Mesothelial cell of epicardium (in vitro differentiated cells): Measurements from ENCODE around the gene NAIF1. TPM values are rescaled to one million over a fixed set of nuclear protein-coding genes. Genes with fewer than 3 reads are reported as not detected.

Experiments
- DNase-seq, 2 experiments: peaks; one replicate each; pipeline ENCODE4 v3.0.0; 2021; ENCODE audit warnings: low spot score in 2 of 2; ENCODE audit not compliant: unreplicated experiment in 2 of 2
- H3K27ac Mint-ChIP-seq: 2 replicates; pipeline ENCODE4 v1.8.0; 2021; ENCODE audit warnings: mixed read lengths
- H3K27me3 Mint-ChIP-seq: 2 replicates; pipeline ENCODE4 v1.8.0; 2021; ENCODE audit warnings: low read depth, mixed read lengths
- H3K36me3 Mint-ChIP-seq: 2 replicates; pipeline ENCODE4 v1.8.0; 2021; ENCODE audit warnings: mixed read lengths
- H3K4me1 Mint-ChIP-seq: 2 replicates; pipeline ENCODE4 v1.8.0; 2021; ENCODE audit warnings: mixed read lengths
- H3K4me3 Mint-ChIP-seq: 2 replicates; pipeline ENCODE4 v1.8.0; 2021; ENCODE audit warnings: mild to moderate bottlenecking, moderate library complexity, mixed read lengths
- H3K9me3 Mint-ChIP-seq: 2 replicates; pipeline ENCODE4 v1.8.0; 2021; ENCODE audit warnings: mixed read lengths
- CTCF ChIP-seq: fragments of 200-600 bp; sonication (generic); IDR thresholded peaks from one replicate; pipeline ENCODE4 v1.5.0; 2021; ENCODE audit warnings: antibody characterized with exemption; ENCODE audit not compliant: unreplicated experiment
- total RNA-seq: library from RNA; stranded (reverse); gene quantifications from 3 replicates; pipeline ENCODE4 v1.2.1, GENCODE V29; 2021

NAIF1 gene
- total RNA-seq, 1 donor from 2014 or later = 9.2 TPM

GRCh38 chr9:128056887-128057723 lies 10.0 kb downstream of the NAIF1 start:
- Mint-ChIP-seq H3K4me1 (peaks cover 20% of the 10 kb centered on the region), H3K27ac (peak overlapping the region; percentile 4), H3K4me3 (no peak overlapping the region), H3K36me3 (peaks cover 5% of the 10 kb centered on the region), H3K27me3 (no peaks in the 10 kb centered on the region), H3K9me3 (no peaks in the 10 kb centered on the region)
- no peak for DNase-seq
- TF ChIP-seq CTCF = no peak

- no peak for TF ChIP-seq CTCF
- no peaks in the 10 kb centered on the region for H3K27me3 Mint-ChIP-seq
- peaks cover 20% of the 10 kb centered on the region for H3K4me1 Mint-ChIP-seq
- DNase-seq = no peak
- H3K9me3 Mint-ChIP-seq = no peaks in the 10 kb centered on the region
- no peak overlapping the region for H3K27ac Mint-ChIP-seq
- H3K36me3 Mint-ChIP-seq = peaks cover under 1% of the 10 kb centered on the region
- no peak overlapping the region for H3K4me3 Mint-ChIP-seq
These were observed 11.0 kb downstream of the NAIF1 start for GRCh38 chr9:128056086-128056485.

GRCh38 chr9:128055344-128056040 lies 11.6 kb downstream of the NAIF1 start:
- Mint-ChIP-seq H3K36me3 (no peaks in the 10 kb centered on the region), H3K27ac (peak overlapping the region; percentile 59), H3K4me3 (no peak overlapping the region), H3K9me3 (no peaks in the 10 kb centered on the region), H3K27me3 (no peaks in the 10 kb centered on the region), H3K4me1 (peaks cover 23% of the 10 kb centered on the region)
- TF ChIP-seq CTCF = no peak
- DNase-seq = no peak

GRCh38 chr9:128054087-128054486 lies 13.0 kb downstream of the NAIF1 start:
- peak overlapping the region; percentile 4 for H3K27ac Mint-ChIP-seq
- no peaks in the 10 kb centered on the region for H3K27me3 Mint-ChIP-seq
- H3K4me3 Mint-ChIP-seq = no peak overlapping the region

GRCh38 chr9:128053560-128053959 lies 13.6 kb downstream of the NAIF1 start:
- Mint-ChIP-seq H3K36me3 (no peaks in the 10 kb centered on the region), H3K27ac (no peak overlapping the region), H3K4me3 (no peak overlapping the region), H3K4me1 (peaks cover 36% of the 10 kb centered on the region), H3K27me3 (no peaks in the 10 kb centered on the region), H3K9me3 (no peaks in the 10 kb centered on the region)
- TF ChIP-seq CTCF = no peak
- DNase-seq = no peak

More at GRCh38 chr9:128054087-128054486, 13.0 kb downstream of the NAIF1 start:
- no peaks in the 10 kb centered on the region for H3K36me3 Mint-ChIP-seq
- H3K4me1 Mint-ChIP-seq = peaks cover 34% of the 10 kb centered on the region
- no peak for DNase-seq
- TF ChIP-seq CTCF = no peak
- no peaks in the 10 kb centered on the region for H3K9me3 Mint-ChIP-seq
